Testis (tissue), 2 donors: ENCODE data around the gene RASGRP3.

ENCODE experiments used
- CTCF ChIP-seq, 3 experiments: fragments of 450-650 bp in 2 of 3; fragments of 200-600 bp in 1 of 3; sonication (generic) in 1 of 3; IDR thresholded peaks; one replicate each; pipeline ENCODE4 v1.5.1; 2016 to 2019; ENCODE audit warnings: antibody characterized with exemption in 3 of 3, mild to moderate bottlenecking in 2 of 3, moderate library complexity in 1 of 3
- POLR2A ChIP-seq: fragments of 450-650 bp; IDR thresholded peaks from one replicate; pipeline ENCODE4 v1.6.1; 2017; ENCODE audit warnings: antibody characterized with exemption, mild to moderate bottlenecking, moderate library complexity

- TF ChIP-seq CTCF (IDR thresholded peaks at IDR 0.05) (no peak), POLR2A (no peak)
Observed at GRCh38 chr2:33448220-33448899, 28.1 kb upstream of the RASGRP3 start.
